Measurements from ENCODE around the gene ATP8B1. TPM values are rescaled to one million over a fixed set of nuclear protein-coding genes. Genes with fewer than 3 reads are reported as not detected.

ATP8B1 gene
- total and polyA plus RNA-seq, 2 of the 8 experiments (the other 6 are each of a cell fraction or from before 2014, with no cell fraction given), result 1.1 to 4.6 TPM

DNA sequence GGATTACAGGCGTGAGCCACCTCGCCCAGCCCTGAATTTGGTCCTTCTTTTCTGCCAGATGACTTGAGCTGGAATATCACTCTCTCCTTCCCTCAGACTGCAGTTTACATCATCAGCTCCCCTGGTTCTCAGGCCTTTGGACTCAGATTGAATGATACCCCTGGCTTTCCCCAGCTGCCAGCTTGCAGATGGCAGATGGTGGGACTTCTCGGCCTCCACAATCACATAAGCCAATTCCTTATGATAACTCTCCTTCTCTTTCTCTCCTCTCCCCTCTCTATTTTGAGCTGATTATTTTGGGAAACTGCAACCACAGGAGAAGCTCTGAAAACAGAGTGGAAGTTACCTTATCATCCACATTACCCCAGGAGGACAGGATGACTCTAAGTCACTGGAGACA lies 33.4 kb upstream of the ATP8B1 start (continued):
- no peak for TF ChIP-seq EZH2 (IDR thresholded peaks at IDR 0.05; ENCODE audit: low read depth, low read length, severe bottlenecking)
- no peak for TF ChIP-seq GABPA (IDR thresholded peaks at IDR 0.05; ENCODE audit: borderline replicate concordance, insufficient read depth, low read length)
- no peak for TF ChIP-seq POLR2AphosphoS5 (IDR thresholded peaks at IDR 0.05; ENCODE audit: low read depth, low read length)
- no peak for TF ChIP-seq JUND (IDR thresholded peaks at IDR 0.05; ENCODE audit: low read length)

All from H1 (cell line).